CD4-positive, alpha-beta memory T cell (primary cell): ENCODE results near the gene FCHSD2. TPM values are rescaled to one million over a fixed set of nuclear protein-coding genes. Genes with fewer than 3 reads are reported as not detected.

Experiments used
- CTCF ChIA-PET: fragments of 350-600 bp; sonication (Branson Sonifier 250); formaldehyde crosslinking; loops from one replicate; lab custom pipeline; 2021; ENCODE audit warnings: inconsistent platforms; ENCODE audit not compliant: partially characterized antibody; lab: Charles Lee
- POLR2A ChIA-PET: fragments of 350-600 bp; sonication (Branson Sonifier 250); formaldehyde crosslinking; loops from one replicate; lab custom pipeline; 2021; ENCODE audit not compliant: partially characterized antibody; lab: Charles Lee
- DNase-seq, 5 donors: peaks; one replicate each; pipeline versions ENCODE4 v3.0.0 to v3.0.0-alpha.2; 2020 to 2022; ENCODE audit warnings: mixed read lengths in 1 of 5
- H3K27ac ChIP-seq: one replicate; pipeline ENCODE4 v1.7.0; 2013; ENCODE audit warnings: low read depth, low read length
- H3K27me3 ChIP-seq: 2 replicates; pipeline ENCODE4 v1.7.0; 2013; ENCODE audit warnings: mild to moderate bottlenecking, low read length, moderate library complexity; ENCODE audit not compliant: insufficient read depth
- H3K36me3 ChIP-seq: 2 replicates; pipeline ENCODE4 v1.7.0; 2013; ENCODE audit warnings: mild to moderate bottlenecking, low read length, moderate library complexity; ENCODE audit not compliant: insufficient read depth
- H3K4me1 ChIP-seq: 2 replicates; pipeline ENCODE4 v1.7.0; 2013; ENCODE audit warnings: mild to moderate bottlenecking, low read length, moderate library complexity; ENCODE audit not compliant: insufficient read depth
- H3K4me3 ChIP-seq, 2 donors: one replicate each; pipeline ENCODE4 v1.7.0; 2013; ENCODE audit warnings: low read length in 2 of 2, mild to moderate bottlenecking in 1 of 2
- H3K9me3 ChIP-seq, 2 donors: one replicate each; pipeline ENCODE4 v1.7.0; 2013; ENCODE audit warnings: low read length in 2 of 2, control low read depth in 1 of 2; ENCODE audit not compliant: control insufficient read depth in 1 of 2
- H3K27ac Mint-ChIP-seq, 7 donors: one replicate each; pipeline ENCODE4 v1.8.0; 2020 to 2021; ENCODE audit warnings: mixed read lengths in 7 of 7, mild to moderate bottlenecking in 6 of 7, inconsistent platforms in 3 of 7, moderate library complexity in 3 of 7
- H3K27me3 Mint-ChIP-seq, 2 donors: one replicate each; pipeline ENCODE4 v1.8.0; 2020 to 2021; ENCODE audit warnings: mixed read lengths in 2 of 2
- H3K36me3 Mint-ChIP-seq, 2 donors: one replicate each; pipeline ENCODE4 v1.8.0; 2020 to 2021; ENCODE audit warnings: mixed read lengths in 2 of 2, inconsistent platforms in 1 of 2, mild to moderate bottlenecking in 1 of 2
- H3K4me1 Mint-ChIP-seq, 4 donors: one replicate each; pipeline ENCODE4 v1.8.0; 2020 to 2021; ENCODE audit warnings: mixed read lengths in 4 of 4, mild to moderate bottlenecking in 1 of 4
- H3K4me3 Mint-ChIP-seq, 8 donors: one replicate each; pipeline ENCODE4 v1.8.0; 2020 to 2021; ENCODE audit warnings: mixed read lengths in 8 of 8, mild to moderate bottlenecking in 7 of 8, moderate library complexity in 6 of 8, inconsistent platforms in 3 of 8
- H3K9me3 Mint-ChIP-seq, 8 donors: one replicate each; pipeline ENCODE4 v1.8.0; 2020 to 2021; ENCODE audit warnings: mixed read lengths in 8 of 8, mild to moderate bottlenecking in 5 of 8, inconsistent platforms in 3 of 8, moderate library complexity in 1 of 8
- intact Hi-C: fragments of 100-400 bp; cut with micrococcal nuclease; formaldehyde crosslinking; loops from one replicate; pipeline ENCODE4 v1.15.1; 2023
- polyA plus RNA-seq, 2 donors: library from polyadenylated mRNA; unstranded; fragments of 300-500 nt; fragmentation: Illumina TruSeq; gene quantifications; one replicate each; pipeline ENCODE4 v1.2.3, GENCODE V29; 2021
- total RNA-seq, 2 experiments: library from RNA; stranded (reverse); gene quantifications; one replicate each; pipeline ENCODE4 v1.2.3, GENCODE V29; 2021

FCHSD2 gene
- total and polyA plus RNA-seq, 4 experiments from 2014 or later, result 9.5 to 52.0 (median 34.8) TPM

DNA sequence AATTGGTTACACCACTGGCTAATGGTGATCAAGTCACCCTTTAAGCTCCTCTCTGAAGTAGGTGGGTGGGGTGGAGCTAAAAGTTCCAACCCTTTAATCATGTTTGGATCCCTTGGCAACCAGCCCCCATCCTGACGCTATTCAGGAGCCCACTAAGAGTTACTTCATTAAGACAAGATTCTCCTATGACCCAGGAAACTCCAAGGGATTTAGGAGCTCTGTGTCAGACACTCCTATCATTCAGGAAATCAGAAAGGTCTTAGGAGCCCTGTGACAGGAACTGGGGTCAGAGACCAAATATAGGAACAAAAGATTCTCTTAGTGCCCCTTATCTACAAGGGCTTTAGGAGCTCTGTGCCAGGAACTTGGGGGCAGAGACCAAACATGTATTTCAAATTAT lies 186.7 kb downstream of the FCHSD2 start:
- H3K9me3 Mint-ChIP-seq, result no peaks in the 10 kb centered on the region
- no peaks in the 10 kb centered on the region for H3K27me3 Mint-ChIP-seq
- Histone ChIP-seq H3K36me3 (no peaks in the 10 kb centered on the region), H3K9me3 (no peaks in the 10 kb centered on the region), H3K4me3 (no peak overlapping the region), H3K4me1 (no peaks in the 10 kb centered on the region), H3K27me3 (no peaks in the 10 kb centered on the region), H3K27ac (no peak overlapping the region)
- peaks cover 0 to 5% (median 1%) of the 10 kb centered on the region in 4 donors for H3K4me1 Mint-ChIP-seq
- POLR2A ChIA-PET, result no interaction called here
- peaks cover 16 to 30% of the 10 kb centered on the region in 2 donors for H3K36me3 Mint-ChIP-seq
- no peak overlapping the region for H3K27ac Mint-ChIP-seq
- H3K4me3 Mint-ChIP-seq, result no peak overlapping the region
- intact Hi-C loops, result no loop called here
- CTCF ChIA-PET, result no interaction called here
- DNase-seq, result no peak

GRCh38 chr11:72954860-72955259 lies 187.3 kb downstream of the FCHSD2 start:
- H3K4me1 ChIP-seq, result no peaks in the 10 kb centered on the region
- Mint-ChIP-seq H3K27ac (no peak overlapping the region), H3K36me3 (peaks cover 15 to 24% of the 10 kb centered on the region in 2 donors), H3K9me3 (no peaks in the 10 kb centered on the region), H3K4me1 (peaks cover 0 to 5% (median 1%) of the 10 kb centered on the region in 4 donors), H3K4me3 (no peak overlapping the region), H3K27me3 (no peaks in the 10 kb centered on the region)
- no peak overlapping the region for H3K27ac ChIP-seq
- POLR2A ChIA-PET, result no interaction called here
- no peak for DNase-seq
- H3K36me3 ChIP-seq, result no peaks in the 10 kb centered on the region
- H3K27me3 ChIP-seq, result no peaks in the 10 kb centered on the region
- CTCF ChIA-PET, result no interaction called here
- intact Hi-C loops, result no loop called here
- H3K4me3 ChIP-seq, result no peak overlapping the region
- no peaks in the 10 kb centered on the region for H3K9me3 ChIP-seq

DNA sequence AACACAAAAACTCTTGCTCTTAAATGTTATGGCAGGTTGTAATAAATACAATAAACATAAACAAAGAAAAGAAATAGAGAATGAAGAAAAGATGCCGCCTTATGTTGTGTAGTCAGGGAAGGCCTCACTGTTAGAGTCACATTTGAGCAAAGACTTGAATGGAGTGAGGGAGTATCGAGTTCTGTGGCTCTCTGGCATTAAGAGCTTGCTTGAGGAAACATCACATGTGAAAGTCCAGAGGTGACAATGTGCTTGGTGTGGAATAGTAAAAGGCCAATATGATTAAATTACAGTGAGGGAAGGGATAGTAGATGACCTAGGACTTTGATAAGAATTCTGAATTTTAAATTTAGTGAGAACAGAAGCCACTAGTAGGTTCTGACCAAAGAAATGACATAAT lies 188.5 kb downstream of the FCHSD2 start:
- ChIA-PET POLR2A (no interaction called here), CTCF (no interaction called here)
- Histone ChIP-seq H3K9me3 (no peaks in the 10 kb centered on the region), H3K36me3 (no peaks in the 10 kb centered on the region), H3K4me1 (no peaks in the 10 kb centered on the region), H3K27me3 (no peaks in the 10 kb centered on the region), H3K27ac (no peak overlapping the region), H3K4me3 (no peak overlapping the region)
- DNase-seq, result no peak
- no peak overlapping the region for H3K27ac Mint-ChIP-seq
- peaks cover 0 to 5% (median 1%) of the 10 kb centered on the region in 4 donors for H3K4me1 Mint-ChIP-seq
- no peaks in the 10 kb centered on the region for H3K9me3 Mint-ChIP-seq
- no peak overlapping the region for H3K4me3 Mint-ChIP-seq
- H3K27me3 Mint-ChIP-seq, result no peaks in the 10 kb centered on the region
- H3K36me3 Mint-ChIP-seq, result peaks cover 11 to 23% of the 10 kb centered on the region in 2 donors
- intact Hi-C loops, result no loop called here

GRCh38 chr11:72951888-72952287 lies 190.2 kb downstream of the FCHSD2 start:
- CTCF ChIA-PET, result no interaction called here
- Histone ChIP-seq H3K9me3 (no peaks in the 10 kb centered on the region), H3K4me1 (no peaks in the 10 kb centered on the region), H3K4me3 (no peak overlapping the region), H3K27me3 (no peaks in the 10 kb centered on the region), H3K27ac (no peak overlapping the region), H3K36me3 (no peaks in the 10 kb centered on the region)
- DNase-seq, result no peak
- peaks cover 9 to 14% of the 10 kb centered on the region in 2 donors for H3K36me3 Mint-ChIP-seq
- H3K9me3 Mint-ChIP-seq, result no peaks in the 10 kb centered on the region
- intact Hi-C loops, result no loop called here
- H3K4me1 Mint-ChIP-seq, result peaks cover 0 to 5% (median 1%) of the 10 kb centered on the region in 4 donors
- no peak overlapping the region for H3K4me3 Mint-ChIP-seq
- H3K27me3 Mint-ChIP-seq, result no peaks in the 10 kb centered on the region
- POLR2A ChIA-PET, result no interaction called here
- H3K27ac Mint-ChIP-seq, result no peak overlapping the region

DNA sequence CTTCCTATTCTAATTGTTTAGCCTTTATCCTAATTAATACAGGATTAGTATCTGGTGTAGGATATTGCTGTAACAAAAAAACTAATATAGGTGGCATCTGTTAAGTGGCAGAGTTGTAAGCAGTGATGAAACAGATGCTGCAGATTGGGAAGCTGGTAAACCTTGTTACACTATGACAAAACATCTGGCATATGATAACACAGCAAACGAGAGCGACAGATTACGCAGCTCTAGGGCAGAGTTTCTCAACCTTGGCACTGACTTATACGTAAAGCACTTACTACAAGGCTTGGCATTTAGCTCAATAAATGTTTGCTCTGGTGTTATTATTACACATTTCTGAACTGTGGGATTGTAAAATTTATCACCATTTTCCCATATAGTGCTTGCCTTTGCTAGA lies 190.9 kb downstream of the FCHSD2 start:
- no peaks in the 10 kb centered on the region for H3K36me3 ChIP-seq
- intact Hi-C loops, result no loop called here
- Mint-ChIP-seq H3K36me3 (peaks cover 9 to 14% of the 10 kb centered on the region in 2 donors), H3K9me3 (no peaks in the 10 kb centered on the region), H3K27ac (peak overlapping the region in 1 of 7 donors; percentile 38), H3K27me3 (no peaks in the 10 kb centered on the region), H3K4me1 (peaks cover 0 to 5% (median 1%) of the 10 kb centered on the region in 4 donors), H3K4me3 (no peak overlapping the region)
- H3K9me3 ChIP-seq, result no peaks in the 10 kb centered on the region
- POLR2A ChIA-PET, result no interaction called here
- H3K27ac ChIP-seq, result no peak overlapping the region
- CTCF ChIA-PET, result no interaction called here
- no peaks in the 10 kb centered on the region for H3K27me3 ChIP-seq
- DNase-seq, result no peak
- H3K4me1 ChIP-seq, result no peaks in the 10 kb centered on the region
- no peak overlapping the region for H3K4me3 ChIP-seq

DNA sequence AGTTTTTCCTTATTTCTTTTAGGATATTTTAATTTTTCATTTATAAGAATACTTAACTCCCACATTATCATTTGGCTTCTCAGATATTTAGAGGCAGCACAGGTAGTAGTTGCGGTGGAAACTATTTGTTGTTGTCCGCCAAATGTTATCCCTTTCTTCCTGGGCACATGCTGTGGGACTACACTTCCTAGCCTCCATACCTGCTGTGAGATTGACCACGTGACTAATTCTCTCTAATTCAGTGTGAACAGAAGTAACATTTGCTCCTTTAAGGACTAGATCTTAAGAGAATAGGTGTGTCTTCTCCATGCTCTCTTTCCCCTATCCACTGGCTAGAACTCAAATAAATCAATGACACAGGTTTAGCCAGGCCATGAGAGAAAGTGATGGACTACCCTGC lies 191.4 kb downstream of the FCHSD2 start:
- Mint-ChIP-seq H3K27ac (no peak overlapping the region), H3K9me3 (peaks cover 0 to 2% (median 0%) of the 10 kb centered on the region in 8 donors), H3K36me3 (peaks cover 7 to 10% of the 10 kb centered on the region in 2 donors), H3K4me3 (no peak overlapping the region), H3K4me1 (peaks cover 0 to 3% (median 0%) of the 10 kb centered on the region in 4 donors), H3K27me3 (no peaks in the 10 kb centered on the region)
- Histone ChIP-seq H3K27ac (no peak overlapping the region), H3K27me3 (no peaks in the 10 kb centered on the region), H3K4me3 (no peak overlapping the region), H3K4me1 (no peaks in the 10 kb centered on the region), H3K36me3 (no peaks in the 10 kb centered on the region), H3K9me3 (no peaks in the 10 kb centered on the region)
- intact Hi-C loops, result no loop called here
- no peak for DNase-seq
- POLR2A ChIA-PET, result no interaction called here
- CTCF ChIA-PET, result no interaction called here

DNA sequence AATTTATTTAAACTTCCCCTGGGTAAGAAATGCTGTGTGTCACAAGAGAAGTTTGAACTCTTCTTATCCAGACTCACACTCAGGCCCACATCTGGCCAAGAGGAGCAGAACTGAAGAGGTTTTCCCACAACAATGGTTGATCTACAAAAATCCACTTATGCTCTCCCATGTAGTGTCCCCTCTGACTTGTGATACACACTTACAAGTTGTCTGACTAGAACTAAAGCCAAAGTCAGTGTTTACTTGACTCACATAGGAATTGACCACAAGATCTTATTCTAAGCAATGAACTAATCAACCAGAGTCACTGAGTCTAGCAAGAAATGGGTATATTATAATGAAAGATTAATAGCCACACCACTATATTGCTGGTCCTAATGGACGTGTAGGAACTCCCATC lies 194.9 kb downstream of the FCHSD2 start:
- Histone ChIP-seq H3K4me1 (no peaks in the 10 kb centered on the region), H3K36me3 (no peaks in the 10 kb centered on the region), H3K4me3 (no peak overlapping the region), H3K27ac (no peak overlapping the region), H3K9me3 (no peaks in the 10 kb centered on the region), H3K27me3 (no peaks in the 10 kb centered on the region)
- H3K27me3 Mint-ChIP-seq, result no peaks in the 10 kb centered on the region
- H3K4me3 Mint-ChIP-seq, result no peak overlapping the region
- H3K4me1 Mint-ChIP-seq, result peaks cover 0 to 1% (median under 1%) of the 10 kb centered on the region in 4 donors
- ChIA-PET POLR2A (no interaction called here), CTCF (no interaction called here)
- peaks cover 3 to 12% of the 10 kb centered on the region in 2 donors for H3K36me3 Mint-ChIP-seq
- H3K27ac Mint-ChIP-seq, result no peak overlapping the region
- peaks cover 0 to 2% (median 0%) of the 10 kb centered on the region in 8 donors for H3K9me3 Mint-ChIP-seq
- intact Hi-C loops, result no loop called here
- DNase-seq, result no peak

DNA sequence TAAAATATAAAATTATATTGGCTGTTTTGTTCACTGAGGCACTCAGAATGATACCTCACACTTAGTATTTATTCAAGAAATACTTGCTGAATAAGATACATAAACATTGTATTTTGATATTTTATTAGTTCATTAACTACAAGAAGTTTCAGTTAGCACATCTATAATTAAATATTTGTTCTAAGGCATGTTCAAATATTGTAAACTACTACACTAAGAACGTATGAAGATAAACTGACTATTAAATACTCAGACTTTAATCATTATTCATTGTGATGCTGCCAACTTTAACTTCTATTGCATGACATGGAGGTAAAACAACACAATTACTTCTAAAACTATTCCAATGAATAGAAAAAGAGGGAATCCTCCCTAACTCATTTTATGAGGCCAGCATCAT lies 198.5 kb downstream of the FCHSD2 start:
- Histone ChIP-seq H3K36me3 (no peaks in the 10 kb centered on the region), H3K4me1 (no peaks in the 10 kb centered on the region), H3K27ac (no peak overlapping the region), H3K4me3 (no peak overlapping the region), H3K9me3 (no peaks in the 10 kb centered on the region), H3K27me3 (no peaks in the 10 kb centered on the region)
- no peak for DNase-seq
- H3K4me3 Mint-ChIP-seq, result no peak overlapping the region
- H3K9me3 Mint-ChIP-seq, result peaks cover 0 to 2% (median 0%) of the 10 kb centered on the region in 8 donors
- H3K4me1 Mint-ChIP-seq, result peaks cover 0 to 1% (median under 1%) of the 10 kb centered on the region in 4 donors
- H3K27me3 Mint-ChIP-seq, result no peaks in the 10 kb centered on the region
- H3K36me3 Mint-ChIP-seq, result peaks cover 5 to 9% of the 10 kb centered on the region in 2 donors
- H3K27ac Mint-ChIP-seq, result no peak overlapping the region
- CTCF ChIA-PET, result no interaction called here
- intact Hi-C loops, result no loop called here
- POLR2A ChIA-PET, result no interaction called here
